Measurements from ENCODE around the gene MCC.

Gene MCC

GRCh38 chr5:113061846-113062780 lies 426.1 kb downstream of the MCC start:
- no peak overlapping the region for H3K4me2 ChIP-seq (ENCODE audit: low read length, poor library complexity, severe bottlenecking)
- no peak overlapping the region for H2AFZ ChIP-seq (ENCODE audit: low read depth, low read length)
- H3K79me1 ChIP-seq (replicated peaks; ENCODE audit: low read length, poor library complexity, severe bottlenecking), result peaks cover under 1% of the 10 kb centered on the region
- no peaks in the 10 kb centered on the region for H3K27me3 ChIP-seq (ENCODE audit: control insufficient read depth in 1 of 2, insufficient read depth in 1 of 2, low read length in 2 of 2)
- H4K91ac ChIP-seq (ENCODE audit: low read length), result peak overlapping the region; percentile 32
- H2BK12ac ChIP-seq (ENCODE audit: low read length in 2 of 2), result peak overlapping the region; percentile 23 to 59
- no peak overlapping the region for H3K14ac ChIP-seq (ENCODE audit: low read length in 2 of 2)
- H3K18ac ChIP-seq (ENCODE audit: low read depth in 1 of 2, low read length in 2 of 2), result no peak overlapping the region
- H3K36me3 ChIP-seq (ENCODE audit: control insufficient read depth in 1 of 2, insufficient read depth in 2 of 2, low read depth in 1 of 2, low read length in 2 of 2), result peaks cover 17 to 53% of the 10 kb centered on the region in 2 experiments
- peak overlapping the region; percentile 57 for H3K9ac ChIP-seq (ENCODE audit: low read length)
- no peak overlapping the region for H3K4me3 ChIP-seq (ENCODE audit: insufficient read depth in 1 of 2, low read depth in 1 of 2, low read length in 2 of 2)
- peak overlapping the region; percentile 35 for H3K27ac ChIP-seq (ENCODE audit: low read length, poor library complexity, severe bottlenecking)
- no peaks in the 10 kb centered on the region for H3K9me3 ChIP-seq (ENCODE audit: control insufficient read depth, low read length)
- H2BK15ac ChIP-seq (ENCODE audit: low read depth, poor library complexity, severe bottlenecking), result no peak overlapping the region
- H3K4me1 ChIP-seq (ENCODE audit: control insufficient read depth, insufficient read depth, low read depth, low read length), result peaks cover 26% of the 10 kb centered on the region
- no peak overlapping the region for H3K4ac ChIP-seq (ENCODE audit: low read depth in 1 of 2, low read length in 2 of 2)
- H3K23ac ChIP-seq (ENCODE audit: low read length in 2 of 2), result no peak overlapping the region
- 18% methylated on average over 5 of the region's 5 CpGs for WGBS
- no peak overlapping the region for H2BK120ac ChIP-seq (ENCODE audit: low read depth, low read length)
- H4K8ac ChIP-seq (ENCODE audit: low read length), result no peak overlapping the region
- peak; percentile 60 for DNase-seq
- no peak overlapping the region for H2BK5ac ChIP-seq (ENCODE audit: low read depth, low read length, poor library complexity, severe bottlenecking)
- peak overlapping the region; percentile 96 for H2AK5ac ChIP-seq (ENCODE audit: low read length, severe bottlenecking)

- H3K23ac ChIP-seq (ENCODE audit: low read length in 2 of 2), result peak overlapping the region in 1 of 2 experiments; percentile 84
- H2BK12ac ChIP-seq (ENCODE audit: low read length in 2 of 2), result peak overlapping the region in 1 of 2 experiments; percentile 14
- H3K4ac ChIP-seq (ENCODE audit: low read depth in 1 of 2, low read length in 2 of 2), result no peak overlapping the region
- WGBS, result 91% methylated on average over 4 of the region's 4 CpGs
- peak overlapping the region in 1 of 2 experiments; percentile 31 for H3K18ac ChIP-seq (ENCODE audit: low read depth in 1 of 2, low read length in 2 of 2)
- no peak overlapping the region for H3K9ac ChIP-seq (ENCODE audit: low read length)
- H3K4me2 ChIP-seq (ENCODE audit: low read length, poor library complexity, severe bottlenecking), result no peak overlapping the region
- H3K27me3 ChIP-seq (ENCODE audit: control insufficient read depth in 1 of 2, insufficient read depth in 1 of 2, low read length in 2 of 2), result no peaks in the 10 kb centered on the region
- H2AFZ ChIP-seq (ENCODE audit: low read depth, low read length), result no peak overlapping the region
- H4K91ac ChIP-seq (ENCODE audit: low read length), result no peak overlapping the region
- peaks cover 11 to 41% of the 10 kb centered on the region in 2 experiments for H3K36me3 ChIP-seq (ENCODE audit: control insufficient read depth in 1 of 2, insufficient read depth in 2 of 2, low read depth in 1 of 2, low read length in 2 of 2)
- H3K27ac ChIP-seq (ENCODE audit: low read length, poor library complexity, severe bottlenecking), result no peak overlapping the region
- no peak overlapping the region for H2BK5ac ChIP-seq (ENCODE audit: low read depth, low read length, poor library complexity, severe bottlenecking)
- H3K79me1 ChIP-seq (replicated peaks; ENCODE audit: low read length, poor library complexity, severe bottlenecking), result peaks cover 3% of the 10 kb centered on the region
- no peak overlapping the region for H3K14ac ChIP-seq (ENCODE audit: low read length in 2 of 2)
- H2BK15ac ChIP-seq (ENCODE audit: low read depth, poor library complexity, severe bottlenecking), result no peak overlapping the region
- DNase-seq, result no peak
- no peak overlapping the region for H3K4me3 ChIP-seq (ENCODE audit: insufficient read depth in 1 of 2, low read depth in 1 of 2, low read length in 2 of 2)
- no peaks in the 10 kb centered on the region for H3K9me3 ChIP-seq (ENCODE audit: control insufficient read depth, low read length)
- H4K8ac ChIP-seq (ENCODE audit: low read length), result no peak overlapping the region
- H2AK5ac ChIP-seq (ENCODE audit: low read length, severe bottlenecking), result peak overlapping the region; percentile 28
- peaks cover 28% of the 10 kb centered on the region for H3K4me1 ChIP-seq (ENCODE audit: control insufficient read depth, insufficient read depth, low read depth, low read length)
- no peak overlapping the region for H2BK120ac ChIP-seq (ENCODE audit: low read depth, low read length)
Observed at GRCh38 chr5:113060408-113061025, 427.7 kb downstream of the MCC start.

GRCh38 chr5:113059232-113060040 lies 428.8 kb downstream of the MCC start:
- no peak overlapping the region for H4K8ac ChIP-seq (ENCODE audit: low read length)
- H3K36me3 ChIP-seq (ENCODE audit: control insufficient read depth in 1 of 2, insufficient read depth in 2 of 2, low read depth in 1 of 2, low read length in 2 of 2), result peaks cover 20 to 42% of the 10 kb centered on the region in 2 experiments

More at GRCh38 chr5:113059232-113060040, 428.8 kb downstream of the MCC start:
- H3K27me3 ChIP-seq (ENCODE audit: control insufficient read depth in 1 of 2, insufficient read depth in 1 of 2, low read length in 2 of 2), result no peaks in the 10 kb centered on the region
- peak overlapping the region in 1 of 2 experiments; percentile 19 for H3K4me3 ChIP-seq (ENCODE audit: insufficient read depth in 1 of 2, low read depth in 1 of 2, low read length in 2 of 2)
- H3K14ac ChIP-seq (ENCODE audit: low read length in 2 of 2), result peak overlapping the region in 1 of 2 experiments; percentile 78
- H3K4me1 ChIP-seq (ENCODE audit: control insufficient read depth, insufficient read depth, low read depth, low read length), result peaks cover 28% of the 10 kb centered on the region
- H4K91ac ChIP-seq (ENCODE audit: low read length), result peak overlapping the region; percentile 3
- no peak overlapping the region for H2BK120ac ChIP-seq (ENCODE audit: low read depth, low read length)
- H2BK12ac ChIP-seq (ENCODE audit: low read length in 2 of 2), result peak overlapping the region in 1 of 2 experiments; percentile 79
- H2AK5ac ChIP-seq (ENCODE audit: low read length, severe bottlenecking), result peak overlapping the region; percentile 54
- H3K4ac ChIP-seq (ENCODE audit: low read depth in 1 of 2, low read length in 2 of 2), result peak overlapping the region; percentile 10 to 62
- H3K4me2 ChIP-seq (ENCODE audit: low read length, poor library complexity, severe bottlenecking), result no peak overlapping the region
- 43% methylated on average over 19 of the region's 19 CpGs for WGBS
- peak overlapping the region; percentile 92 for H3K27ac ChIP-seq (ENCODE audit: low read length, poor library complexity, severe bottlenecking)
- peak overlapping the region; percentile 6 to 75 for H3K18ac ChIP-seq (ENCODE audit: low read depth in 1 of 2, low read length in 2 of 2)
- H2AFZ ChIP-seq (ENCODE audit: low read depth, low read length), result no peak overlapping the region
- H2BK15ac ChIP-seq (ENCODE audit: low read depth, poor library complexity, severe bottlenecking), result no peak overlapping the region
- no peaks in the 10 kb centered on the region for H3K9me3 ChIP-seq (ENCODE audit: control insufficient read depth, low read length)
- peak; percentile 87 for DNase-seq
- no peak overlapping the region for H2BK5ac ChIP-seq (ENCODE audit: low read depth, low read length, poor library complexity, severe bottlenecking)
- H3K9ac ChIP-seq (ENCODE audit: low read length), result peak overlapping the region; percentile 67
- peak overlapping the region in 1 of 2 experiments; percentile 9 for H3K23ac ChIP-seq (ENCODE audit: low read length in 2 of 2)
- H3K79me1 ChIP-seq (replicated peaks; ENCODE audit: low read length, poor library complexity, severe bottlenecking), result peaks cover 3% of the 10 kb centered on the region
